ENCODE measurements around the gene GJD2.

DNA sequence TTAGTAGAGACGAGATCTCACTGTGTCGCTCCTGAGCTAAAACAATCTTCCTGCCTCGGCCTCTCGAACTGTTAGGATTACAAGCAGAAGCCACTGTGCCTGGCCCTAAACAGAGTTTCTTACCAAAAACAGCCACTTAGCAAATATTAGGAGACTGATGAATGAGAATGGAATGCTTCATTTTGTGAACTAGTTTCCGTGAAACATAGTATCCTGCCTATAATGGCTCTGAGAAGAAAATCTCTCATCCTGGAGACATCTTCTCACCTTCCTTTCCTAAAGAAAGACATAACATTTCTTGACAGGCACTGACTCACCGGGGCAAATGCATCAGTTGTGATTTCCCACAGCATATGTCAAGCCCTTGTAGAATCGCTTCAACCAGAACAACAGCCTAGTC, 44.9 kb downstream of the GJD2 start:
- TF ChIP-seq EZH2phosphoT487 (IDR thresholded peaks at IDR 0.05; ENCODE audit: insufficient read depth, low read depth) (no peak), EZH2 (IDR thresholded peaks at IDR 0.05; ENCODE audit: insufficient read depth, poor library complexity, severe bottlenecking) (no peak)

All from GM23248 (cell line).